Heart left ventricle (tissue), 16 donors: ENCODE measurements around the gene RPTOR. TPM values are rescaled to one million over a fixed set of nuclear protein-coding genes. Genes with fewer than 3 reads are reported as not detected.

ENCODE experiments used
- ATAC-seq, 4 donors: fragments of 200-7000 bp; cut with Tn5 transposase; one replicate each; pipeline ENCODE4 v1.9.1; 2020 to 2022; ENCODE audit warnings: moderate library complexity in 4 of 4, mild to moderate bottlenecking in 3 of 4, moderate number of reproducible peaks in 1 of 4
- DNase-seq, 5 donors: peaks; one replicate each; pipeline ENCODE4 v3.0.0-alpha.2; 2020
- H3K27ac ChIP-seq, 12 donors: fragments of 200-600 bp; sonication (generic) in 4 of 12; one replicate each; pipeline versions ENCODE4 v1.5.0 to v1.8.0; 2016 to 2022; ENCODE audit warnings: mild to moderate bottlenecking in 2 of 12
- H3K27me3 ChIP-seq, 9 donors: fragments of 200-600 bp; sonication (generic) in 2 of 9; one replicate each; pipeline versions ENCODE4 v1.5.1 to v1.8.0; 2016 to 2022; ENCODE audit warnings: mild to moderate bottlenecking in 3 of 9
- H3K36me3 ChIP-seq, 9 donors: fragments of 200-600 bp; sonication (generic) in 2 of 9; one replicate each; pipeline versions ENCODE4 v1.5.0 to v1.8.0; 2018 to 2022; ENCODE audit warnings: mild to moderate bottlenecking in 2 of 9
- H3K4me1 ChIP-seq, 12 donors: fragments of 200-600 bp; sonication (generic) in 4 of 12; one replicate each; pipeline versions ENCODE4 v1.5.0 to v1.8.0; 2016 to 2022; ENCODE audit warnings: mild to moderate bottlenecking in 3 of 12
- H3K4me3 ChIP-seq, 12 donors: fragments of 200-600 bp; sonication (generic) in 4 of 12; one replicate each; pipeline versions ENCODE4 v1.5.0 to v1.8.0; 2017 to 2022; ENCODE audit warnings: mild to moderate bottlenecking in 9 of 12, moderate library complexity in 4 of 12
- H3K9me3 ChIP-seq, 12 donors: fragments of 200-600 bp; sonication (generic) in 4 of 12; one replicate each; pipeline versions ENCODE4 v1.5.0 to v1.8.0; 2016 to 2022; ENCODE audit warnings: mild to moderate bottlenecking in 1 of 12
- CTCF ChIP-seq, 12 donors: fragments of 200-600 bp; sonication (generic) in 4 of 12; IDR thresholded peaks; one replicate each; pipeline versions ENCODE4 v1.5.0 to v1.8.0; 2018 to 2022; ENCODE audit warnings: antibody characterized with exemption in 12 of 12, mild to moderate bottlenecking in 5 of 12
- POLR2A ChIP-seq, 2 donors: fragments of 450-650 bp; IDR thresholded peaks; one replicate each; pipeline ENCODE4 v1.6.1; 2017; ENCODE audit warnings: antibody characterized with exemption in 2 of 2, mild to moderate bottlenecking in 2 of 2, moderate library complexity in 2 of 2
- WGBS, 4 donors: extraction: QIAGEN DNeasy Blood & Tissue Kit in 2 of 4; methylation state at CpG; one replicate each; pipeline versions ENCODE4 v1.1.5 to v1.1.7; 2013 to 2018; 5-methylcytosine and 5-hydroxymethylcytosine counted together
- intact Hi-C, 10 donors: fragments of 100-400 bp; cut with DNase I; formaldehyde crosslinking; loops; one replicate each; pipeline versions ENCODE4 v1.11.1 to v1.14.2; 2022
- polyA plus RNA-seq, 2 donors: library from polyadenylated mRNA; stranded (reverse); fragments of 200-250 nt; gene quantifications; one replicate each; pipeline ENCODE4 v1.2.3, GENCODE V29; 2013
- total RNA-seq, 9 donors: library from RNA; depleted of rRNA in 2 of 9; stranded (reverse); fragments of >200 nt in 2 of 9; fragmentation: NEBNext Ultra II Directional in 3 of 9; extraction: Animal tissue kit (Norgen Biotek cat#: 25700) in 3 of 9; gene quantifications; one replicate each; pipeline versions ENCODE4 v1.1.0 to v1.2.4, GENCODE V29; 2016 to 2023
- donor health status: ischemic (EF 13 %, LVEDD 7.1; RV severe dilation, severe dysfunction).
- donor health status: healthy with polysubstance abuse.
- donor health status: DM: no; HTN: yes; CAD: no.
- donor health status: DM: no; HTN: no; CAD: no.
- donor health status: ischemic (EF 25% LVEDD 6.9; RV normal size, moderate dysfunction).
- donor health status: ischemic (EF 25% LVEDD 5.7; RV mildly dilated, moderate dysfunction).
- donor health status: healthy.
- donor health status: DM: yes; HTN: yes; CAD: no.
- donor health status: ischemic (EF 35%, LVEDD 5.7; RV mildly dilated, moderate dysfunction).
- donor health status: nonischemic (EF 11% LVEDD 7.7; RV severe dilation, severe dysfunction).
- donor health status: DM: yes; HTN: yes; CAD: no.
- donor health status: PGD.
- donor health status: ischemic (EF 29% LVEDD 5.4; RV normal size, mild dysfunction).
- donor health status: nonischemic (EF 23%, LVEDD 6.1; RV moderate dilation, normal function).

RPTOR gene
- total and polyA plus RNA-seq, 11 donors = 14.7 to 31.7 (median 26.0) TPM

DNA sequence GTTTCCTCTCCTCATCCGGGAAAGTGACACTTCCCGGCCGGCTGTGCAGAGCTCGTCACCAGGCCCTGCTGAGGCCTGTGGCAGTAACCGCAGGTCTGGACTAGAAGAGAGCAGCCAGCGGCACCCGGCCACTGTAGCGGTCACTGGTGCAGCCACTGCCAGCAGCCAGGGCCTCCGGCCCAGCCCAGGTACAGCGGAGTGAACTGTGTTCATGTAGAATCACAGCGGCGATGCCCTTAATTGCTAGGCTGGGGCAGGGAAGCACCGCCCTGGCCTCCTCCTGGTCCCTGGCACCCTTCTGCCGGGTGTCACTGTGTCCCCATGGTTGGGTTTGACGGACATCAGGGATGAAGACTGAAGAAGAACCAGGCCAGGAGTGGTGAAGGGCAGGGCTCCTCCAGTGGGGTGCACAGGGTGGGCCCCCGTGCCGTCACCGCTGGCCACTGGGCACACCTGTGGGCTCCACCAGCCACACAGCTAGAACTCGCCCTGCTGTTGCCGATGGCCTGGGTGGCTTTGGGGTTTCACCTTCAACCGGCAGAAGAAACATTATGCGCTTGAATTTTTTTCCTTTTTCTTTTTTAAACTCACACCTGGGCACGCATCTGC lies 281.8 kb downstream of the RPTOR start:
- WGBS, 4 donors = 90 to 93% (median 91%) methylated on average over 22 to 23 of the region's 23 CpGs
- Histone ChIP-seq H3K27me3 (no peaks in the 10 kb centered on the region), H3K4me3 (no peak overlapping the region), H3K9me3 (no peaks in the 10 kb centered on the region), H3K4me1 (peaks cover 0 to 15% (median 0%) of the 10 kb centered on the region in 12 donors), H3K27ac (peak overlapping the region in 2 of 12 donors; percentile 1 to 24), H3K36me3 (peaks cover 0 to 40% (median 13%) of the 10 kb centered on the region in 9 donors)
- ATAC-seq (peak in 1 of 4 donors; percentile 23), DNase-seq (peak in 1 of 5 donors; percentile 57)
- TF ChIP-seq CTCF (IDR thresholded peaks at IDR 0.05) (no peak), POLR2A (IDR thresholded peaks at IDR 0.05) (no peak)
- intact Hi-C loops = no loop called here

DNA sequence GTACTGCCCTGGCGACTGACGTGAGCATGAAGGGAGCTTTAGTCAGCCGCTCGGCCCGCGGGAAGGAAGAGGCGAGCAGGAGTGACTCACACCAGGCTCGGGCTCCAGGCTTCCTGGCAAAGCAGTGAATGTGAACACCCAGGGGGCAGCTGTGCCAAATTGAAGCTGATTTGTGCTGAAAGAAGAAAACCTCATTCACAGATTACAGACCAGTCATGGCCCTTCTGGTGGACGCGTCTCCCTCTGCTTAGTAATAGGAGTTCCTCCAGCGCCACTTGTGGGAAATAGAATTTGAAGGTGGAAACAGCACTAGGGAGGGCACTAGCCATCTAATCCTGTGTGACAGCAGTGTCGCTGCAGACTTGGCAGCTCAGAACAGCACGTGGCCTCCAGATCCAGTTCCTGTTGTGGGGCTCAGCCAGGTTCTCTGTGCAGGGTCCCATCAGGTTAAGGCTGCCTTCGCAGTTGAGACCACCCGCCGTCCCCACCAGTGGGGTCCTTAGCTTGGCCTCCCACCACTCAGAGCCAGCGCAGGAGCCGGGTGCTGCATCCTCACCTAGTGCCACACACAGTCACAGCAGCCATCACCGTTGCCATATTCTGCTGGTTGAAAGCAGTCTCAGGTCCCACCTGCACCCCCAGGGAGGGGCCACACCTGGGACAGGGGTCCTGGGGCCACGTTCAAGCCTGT lies 282.5 kb downstream of the RPTOR start:
- TF ChIP-seq CTCF (IDR thresholded peaks at IDR 0.05) (no peak), POLR2A (IDR thresholded peaks at IDR 0.05) (no peak)
- no peaks in the 10 kb centered on the region for H3K9me3 ChIP-seq
- H3K4me3 ChIP-seq = no peak overlapping the region
- peak overlapping the region in 2 of 12 donors; percentile 1 to 24 for H3K27ac ChIP-seq
- DNase-seq = peak in 2 of 5 donors; percentile 46 to 61
- WGBS, 4 donors = 78 to 83% (median 81%) methylated on average over 19 to 20 of the region's 20 CpGs
- peaks cover 0 to 37% (median 13%) of the 10 kb centered on the region in 9 donors for H3K36me3 ChIP-seq
- peak; percentile 41 to 86 (median 60) for ATAC-seq
- H3K27me3 ChIP-seq = no peaks in the 10 kb centered on the region
- peaks cover 0 to 16% (median under 1%) of the 10 kb centered on the region in 12 donors for H3K4me1 ChIP-seq
- intact Hi-C loops = no loop called here

- DNase-seq (peak in 1 of 5 donors; percentile 56), ATAC-seq (no peak)
- Histone ChIP-seq H3K4me1 (peaks cover 0 to 24% (median 6%) of the 10 kb centered on the region in 12 donors), H3K36me3 (peaks cover 0 to 30% (median 13%) of the 10 kb centered on the region in 9 donors), H3K27ac (peak overlapping the region in 1 of 12 donors; percentile 1), H3K27me3 (no peaks in the 10 kb centered on the region), H3K4me3 (no peak overlapping the region), H3K9me3 (no peaks in the 10 kb centered on the region)
- TF ChIP-seq POLR2A (IDR thresholded peaks at IDR 0.05) (no peak), CTCF (IDR thresholded peaks at IDR 0.05) (no peak)
- 90 to 93% (median 91%) methylated on average over 34 of the region's 34 CpGs for WGBS, 4 donors
- intact Hi-C loops = no loop called here
Observed at GRCh38 chr17:80827646-80828643, 283.3 kb downstream of the RPTOR start.
